AG04449 (cell line): Measurements from ENCODE around the gene FMR1.

Experiments used
- CTCF ChIA-PET: fragments of 350-600 bp; formaldehyde crosslinking; extraction: SDS; loops from one replicate; lab custom pipeline; 2021; ENCODE audit warnings: antibody characterized with exemption; lab: Yijun Ruan, JAX
- POLR2A ChIA-PET: fragments of 400-600, 350-600 bp; formaldehyde crosslinking; extraction: SDS; loops from one replicate; lab custom pipeline; 2020; ENCODE audit warnings: antibody characterized with exemption, inconsistent platforms; lab: Yijun Ruan, JAX
- DNase-seq: peaks from one replicate; pipeline ENCODE4 v3.0.0-alpha.2; 2010; ENCODE audit warnings: low read depth, low spot score
- H3K4me3 ChIP-seq: 2 replicates; pipeline ENCODE4 v1.5.1; 2011; ENCODE audit warnings: low read depth, mild to moderate bottlenecking, control low read depth, low read length
- TF ChIP-seq, protein P1 (sequence below): IDR thresholded peaks from one replicate; pipeline ENCODE4 v1.5.1; 2011; ENCODE audit warnings: mild to moderate bottlenecking, moderate library complexity, low read length, control low read depth, inconsistent platforms; ENCODE audit not compliant: insufficient read depth; ENCODE audit errors: missing control alignments

FMR1 gene

DNA sequence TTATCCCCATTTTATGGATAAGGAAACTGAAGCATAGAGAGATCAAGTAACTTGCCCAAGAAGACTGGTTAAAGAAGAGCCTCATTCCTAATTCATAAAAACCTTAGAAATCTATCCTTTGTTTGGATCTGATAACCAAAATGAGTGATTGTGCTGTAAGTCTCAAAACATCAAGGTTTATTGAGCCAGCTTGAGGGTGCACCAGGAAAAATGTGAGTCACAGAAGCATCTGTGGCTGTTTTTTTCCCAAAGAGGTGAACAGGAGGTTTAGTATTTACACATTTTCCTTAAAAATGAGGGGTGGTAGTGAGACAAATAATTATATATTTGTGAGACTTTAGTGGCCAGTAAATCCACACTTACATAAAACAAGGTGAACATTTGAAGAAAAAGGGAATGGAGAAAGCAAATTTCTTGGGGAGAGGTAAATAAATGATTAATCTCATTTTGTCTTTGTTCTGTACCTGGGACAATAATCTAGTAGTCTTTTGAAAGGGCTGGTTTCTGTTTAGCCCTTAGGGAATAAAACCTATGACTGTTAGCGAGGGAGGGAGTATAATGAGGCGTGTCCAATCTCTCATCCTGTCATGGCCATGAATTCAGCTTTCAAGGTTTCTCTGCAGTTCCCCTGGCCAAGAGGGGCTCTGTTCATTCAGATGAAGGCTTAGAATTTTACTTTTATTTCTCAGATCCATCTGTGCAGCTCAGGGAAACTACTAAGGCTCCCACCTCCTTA, 12.2 kb upstream of the FMR1 start:
- TF ChIP-seq, protein P1, sequence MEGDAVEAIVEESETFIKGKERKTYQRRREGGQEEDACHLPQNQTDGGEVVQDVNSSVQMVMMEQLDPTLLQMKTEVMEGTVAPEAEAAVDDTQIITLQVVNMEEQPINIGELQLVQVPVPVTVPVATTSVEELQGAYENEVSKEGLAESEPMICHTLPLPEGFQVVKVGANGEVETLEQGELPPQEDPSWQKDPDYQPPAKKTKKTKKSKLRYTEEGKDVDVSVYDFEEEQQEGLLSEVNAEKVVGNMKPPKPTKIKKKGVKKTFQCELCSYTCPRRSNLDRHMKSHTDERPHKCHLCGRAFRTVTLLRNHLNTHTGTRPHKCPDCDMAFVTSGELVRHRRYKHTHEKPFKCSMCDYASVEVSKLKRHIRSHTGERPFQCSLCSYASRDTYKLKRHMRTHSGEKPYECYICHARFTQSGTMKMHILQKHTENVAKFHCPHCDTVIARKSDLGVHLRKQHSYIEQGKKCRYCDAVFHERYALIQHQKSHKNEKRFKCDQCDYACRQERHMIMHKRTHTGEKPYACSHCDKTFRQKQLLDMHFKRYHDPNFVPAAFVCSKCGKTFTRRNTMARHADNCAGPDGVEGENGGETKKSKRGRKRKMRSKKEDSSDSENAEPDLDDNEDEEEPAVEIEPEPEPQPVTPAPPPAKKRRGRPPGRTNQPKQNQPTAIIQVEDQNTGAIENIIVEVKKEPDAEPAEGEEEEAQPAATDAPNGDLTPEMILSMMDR, result no peak
- CTCF ChIA-PET, result no interaction called here
- no peak overlapping the region for H3K4me3 ChIP-seq
- POLR2A ChIA-PET, result no interaction called here
- no peak for DNase-seq

- CTCF ChIA-PET, result no interaction called here
- TF ChIP-seq, protein P1, result no peak
- POLR2A ChIA-PET, result no interaction called here
- no peak for DNase-seq
- no peak overlapping the region for H3K4me3 ChIP-seq
Observed at GRCh38 chrX:147900349-147900748, 11.4 kb upstream of the FMR1 start.

DNA sequence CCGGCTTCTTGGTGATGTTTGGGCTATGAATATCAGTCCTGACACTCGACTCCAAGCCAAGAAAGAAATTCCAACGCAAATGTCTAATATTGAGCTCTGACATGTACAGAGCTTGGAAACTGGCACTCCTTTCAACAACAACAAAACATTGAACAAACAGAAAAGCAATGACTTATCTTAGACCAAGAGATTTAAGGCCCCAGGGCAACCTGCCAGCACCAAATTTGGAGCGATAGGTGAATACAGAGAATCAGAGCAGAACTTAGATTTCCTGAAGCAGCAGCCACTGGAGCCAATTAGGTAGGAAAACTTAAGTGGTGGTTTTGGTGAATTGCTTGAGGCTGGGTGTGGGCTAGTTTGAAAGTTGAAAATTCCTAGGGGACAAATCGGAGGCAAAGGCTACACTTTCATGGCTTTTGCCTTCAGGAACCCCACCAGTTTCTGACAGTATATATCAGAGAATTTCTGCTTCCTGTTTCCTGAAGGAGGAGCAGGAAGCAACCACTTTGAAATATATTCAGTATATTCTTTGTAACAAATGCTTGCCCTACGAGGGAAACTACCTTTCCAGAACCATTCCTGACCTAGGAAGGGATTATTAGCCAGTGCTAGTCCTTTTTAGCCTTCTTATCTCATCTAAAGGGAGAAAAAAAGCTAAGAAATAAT, 10.1 kb upstream of the FMR1 start:
- CTCF ChIA-PET, result no interaction called here
- POLR2A ChIA-PET, result no interaction called here
- H3K4me3 ChIP-seq, result no peak overlapping the region
- TF ChIP-seq, protein P1, result no peak
- no peak for DNase-seq

DNA sequence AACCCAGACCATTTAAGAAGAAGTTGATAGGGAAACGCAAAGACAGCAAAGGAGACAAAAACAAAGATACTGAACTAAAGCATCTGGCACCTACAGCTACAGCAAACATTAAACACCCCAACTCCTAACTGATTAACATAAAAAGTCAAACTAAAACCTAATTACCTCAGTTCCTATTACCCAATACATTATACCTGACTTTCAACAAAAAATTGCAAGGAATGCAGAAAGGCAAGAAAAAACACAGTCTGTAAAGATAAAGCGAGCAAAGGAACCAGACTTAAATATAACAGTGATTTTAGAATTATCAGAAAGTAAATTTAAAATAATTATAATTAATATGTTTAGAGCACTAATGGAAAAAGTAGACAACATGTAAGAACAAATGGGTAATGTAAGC, 9.4 kb upstream of the FMR1 start:
- CTCF ChIA-PET, result no interaction called here
- TF ChIP-seq, protein P1, result no peak
- no peak overlapping the region for H3K4me3 ChIP-seq
- POLR2A ChIA-PET, result no interaction called here
- no peak for DNase-seq

- no peak for DNase-seq
- CTCF ChIA-PET, result no interaction called here
Observed at GRCh38 chrX:147908106-147908505, 3.6 kb upstream of the FMR1 start.

GRCh38 chrX:147910607-147911006, 1.1 kb upstream of the FMR1 start:
- no peak overlapping the region for H3K4me3 ChIP-seq
- ChIA-PET POLR2A (no interaction called here), CTCF (no interaction called here)
- TF ChIP-seq, protein P1, result no peak
- no peak for DNase-seq

More at GRCh38 chrX:147908106-147908505, 3.6 kb upstream of the FMR1 start:
- TF ChIP-seq, protein P1, result no peak
- POLR2A ChIA-PET, result no interaction called here
- H3K4me3 ChIP-seq, result no peak overlapping the region
